H54 (cell line): ENCODE measurements around the gene BACE2.
"Not testable (repeated sequence)": the region's sequence is repeated elsewhere in the genome, so short reads cannot be mapped to it uniquely, and the experiment has no call there.

Experiments
- DNase-seq: peaks from one replicate; pipeline ENCODE4 v3.0.0; 2011; ENCODE audit warnings: low spot score, mixed read lengths; ENCODE audit not compliant: insufficient read length
- FAIRE-seq: peaks from 3 replicates; lab custom pipeline; 2011; peaks lifted over from hg19 to GRCh38; lab: Jason Lieb, UNC
- POLR2A ChIP-seq: IDR thresholded peaks from 2 replicates; pipeline ENCODE4 v1.6.1; 2011; ENCODE audit warnings: low read depth, mild to moderate bottlenecking, low read length

The BACE2 gene

DNA sequence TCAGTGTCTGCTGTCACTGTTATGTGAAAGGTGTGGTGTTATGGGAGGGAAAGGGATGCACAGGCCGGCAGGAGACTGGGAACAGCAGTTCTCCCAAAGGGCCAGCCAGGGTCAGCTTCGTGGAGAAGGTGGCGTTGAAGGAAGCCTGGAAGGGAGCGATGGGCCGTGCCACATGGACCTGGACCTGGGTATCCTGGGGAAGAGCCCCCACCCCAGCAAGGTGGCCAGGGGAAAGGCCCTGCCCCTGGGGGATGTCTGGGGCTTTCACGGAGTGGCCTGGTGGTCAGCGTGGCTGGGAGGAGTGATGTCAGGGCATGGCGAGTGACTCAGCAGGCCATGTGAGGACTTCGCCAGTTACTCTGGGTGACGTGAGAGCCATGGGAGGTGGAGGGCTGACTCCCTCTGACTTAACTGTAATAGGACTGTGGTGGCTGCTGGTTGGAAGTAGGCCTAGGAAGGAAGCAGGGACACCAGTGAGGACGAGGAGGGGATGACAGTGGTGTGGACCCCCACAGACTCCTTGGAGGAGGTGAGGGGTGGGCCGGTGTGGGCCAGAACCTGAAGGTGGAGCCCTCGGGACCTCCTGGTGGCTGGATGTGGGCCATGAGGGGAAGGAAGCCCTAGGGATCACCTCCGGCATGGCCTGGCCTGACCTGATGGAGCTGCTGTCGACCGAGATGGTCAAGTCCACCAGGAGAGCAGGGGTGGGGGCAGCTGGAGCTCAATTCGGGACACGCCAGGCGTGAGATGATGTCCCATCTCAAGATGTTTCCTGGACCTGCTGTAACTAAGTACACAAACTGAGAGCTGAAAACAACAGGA, 54.5 kb downstream of the BACE2 start:
- TF ChIP-seq POLR2A: no peak
- DNase-seq (no peak), FAIRE-seq (no peak)

GRCh38 chr21:41226853-41227252, 58.9 kb downstream of the BACE2 start:
- TF ChIP-seq POLR2A: no peak
- FAIRE-seq: no peak

DNA sequence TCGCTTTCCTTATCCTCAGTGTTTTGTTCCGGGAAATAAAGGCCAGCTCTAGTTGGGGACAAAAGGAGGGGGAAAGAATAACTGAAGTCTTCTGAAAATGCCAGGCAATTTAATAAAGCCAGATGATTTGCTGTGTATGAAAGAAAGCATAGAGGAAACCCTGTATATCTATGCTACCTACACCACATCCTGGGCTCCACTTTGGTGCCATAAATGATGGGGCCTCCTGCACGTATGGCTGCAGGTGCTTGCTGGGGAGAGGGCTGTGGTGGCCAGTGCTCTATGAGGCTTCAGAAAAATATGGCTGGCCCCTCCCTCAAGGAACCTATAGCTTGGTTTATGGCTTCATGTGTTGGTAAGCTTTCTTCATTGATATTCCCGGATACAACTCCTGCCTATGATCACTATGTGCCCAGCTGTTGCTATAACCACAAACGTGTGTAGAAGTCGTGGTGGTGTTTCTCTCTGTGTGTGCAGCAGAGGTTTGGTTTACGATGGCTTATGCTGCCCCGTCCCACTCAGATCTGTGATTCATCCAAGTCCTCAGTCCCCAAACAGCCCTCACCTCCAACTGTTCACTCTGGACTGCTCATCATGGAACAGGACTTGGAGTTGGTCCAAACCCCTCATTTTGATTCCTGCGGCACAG, 59.5 kb downstream of the BACE2 start:
- FAIRE-seq: no peak

More at GRCh38 chr21:41226853-41227252, 58.9 kb downstream of the BACE2 start:
- no peak for DNase-seq

GRCh38 chr21:41228006-41228370, 60.0 kb downstream of the BACE2 start:
- FAIRE-seq (no peak), DNase-seq (no peak)
- TF ChIP-seq POLR2A: no peak

More for the DNA sequence above, 59.5 kb downstream of the BACE2 start:
- no peak for DNase-seq
- no peak for TF ChIP-seq POLR2A

DNA sequence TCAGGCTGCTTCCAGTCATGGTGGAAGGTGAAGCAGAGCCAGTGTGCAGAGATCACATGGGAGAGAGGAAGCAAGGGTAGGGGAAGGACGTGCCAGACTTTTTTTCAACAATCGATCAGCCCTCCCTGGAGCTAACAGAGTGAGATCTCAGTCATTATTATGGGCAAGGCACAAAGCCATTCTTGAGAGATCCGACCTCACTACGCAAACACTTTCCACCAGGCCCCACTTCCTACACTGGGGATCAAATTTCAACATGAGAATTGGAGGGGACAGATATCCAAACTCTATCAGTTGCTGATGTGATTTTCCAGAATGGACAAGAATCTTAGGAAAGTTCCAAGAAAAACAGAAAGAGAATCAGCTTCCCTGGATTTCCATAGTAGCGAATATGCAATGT, 60.5 kb downstream of the BACE2 start:
- TF ChIP-seq POLR2A: no peak
- FAIRE-seq (no peak), DNase-seq (no peak)

DNA sequence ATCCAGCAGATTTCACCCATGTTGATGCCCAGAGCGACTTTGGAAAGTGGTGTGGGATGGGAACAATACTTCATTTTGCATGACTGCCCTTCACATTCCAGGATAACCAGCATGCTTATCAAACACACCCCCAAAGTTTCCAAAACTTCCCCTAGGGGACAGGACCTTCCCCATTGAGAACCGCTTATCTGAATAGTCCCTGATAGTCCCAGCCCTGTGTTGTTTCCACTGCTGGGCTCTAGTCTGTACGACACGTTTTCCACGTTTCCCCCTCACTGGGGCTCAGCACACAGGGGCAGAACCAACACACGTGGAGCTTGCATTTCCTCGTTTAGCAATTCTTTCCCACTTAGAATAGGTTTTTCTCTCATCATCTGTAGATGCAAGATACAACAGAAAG, 61.0 kb downstream of the BACE2 start:
- TF ChIP-seq POLR2A: no peak
- FAIRE-seq (no peak), DNase-seq (no peak)

DNA sequence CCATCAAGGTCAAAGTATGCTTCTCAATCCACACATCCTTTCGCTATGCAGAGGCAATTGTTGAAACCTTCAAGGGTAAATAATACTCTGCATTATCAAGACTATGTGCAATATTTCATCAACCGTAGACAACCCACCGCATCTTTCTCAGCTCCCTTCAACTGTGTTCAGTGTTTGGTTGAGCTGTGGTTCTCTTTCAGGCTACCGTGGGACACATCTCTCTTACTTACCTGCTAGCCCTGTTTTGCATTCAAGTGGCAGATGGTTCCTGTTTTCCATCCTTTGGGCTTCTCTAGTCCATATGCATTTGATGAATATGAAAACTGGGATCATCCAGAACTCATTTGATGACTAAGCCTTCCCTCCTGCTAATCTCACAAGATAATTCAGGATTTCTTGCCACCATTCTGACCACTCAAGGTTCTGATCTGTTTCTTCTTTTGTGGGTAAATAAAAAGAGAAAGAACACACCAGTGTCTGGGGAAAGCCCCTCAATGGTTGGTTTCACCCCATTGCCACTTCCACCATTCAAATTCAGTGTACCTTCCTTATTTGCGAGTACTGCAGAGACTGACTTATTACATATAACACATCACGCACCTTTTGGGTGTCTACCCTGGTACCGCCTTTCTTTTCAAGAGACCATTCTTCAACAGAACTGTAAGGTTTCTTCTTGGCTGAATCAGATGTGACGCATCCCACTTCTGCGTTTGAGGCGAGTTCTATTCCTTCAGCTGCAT, 61.7 kb downstream of the BACE2 start:
- TF ChIP-seq POLR2A: no peak
- no peak for DNase-seq
- FAIRE-seq: no peak

- no peak for TF ChIP-seq POLR2A
- DNase-seq (no peak), FAIRE-seq (no peak)
These were observed 62.5 kb downstream of the BACE2 start for GRCh38 chr21:41230497-41230896.

GRCh38 chr21:41231060-41231459, 63.1 kb downstream of the BACE2 start:
- no peak for TF ChIP-seq POLR2A
- DNase-seq (no peak), FAIRE-seq (no peak)

- FAIRE-seq (no peak), DNase-seq (no peak)
- no peak for TF ChIP-seq POLR2A
These were observed 64.1 kb downstream of the BACE2 start for GRCh38 chr21:41232013-41232412.

GRCh38 chr21:41233916-41234315, 66.0 kb downstream of the BACE2 start:
- FAIRE-seq (no peak), DNase-seq (no peak)
- no peak for TF ChIP-seq POLR2A

DNA sequence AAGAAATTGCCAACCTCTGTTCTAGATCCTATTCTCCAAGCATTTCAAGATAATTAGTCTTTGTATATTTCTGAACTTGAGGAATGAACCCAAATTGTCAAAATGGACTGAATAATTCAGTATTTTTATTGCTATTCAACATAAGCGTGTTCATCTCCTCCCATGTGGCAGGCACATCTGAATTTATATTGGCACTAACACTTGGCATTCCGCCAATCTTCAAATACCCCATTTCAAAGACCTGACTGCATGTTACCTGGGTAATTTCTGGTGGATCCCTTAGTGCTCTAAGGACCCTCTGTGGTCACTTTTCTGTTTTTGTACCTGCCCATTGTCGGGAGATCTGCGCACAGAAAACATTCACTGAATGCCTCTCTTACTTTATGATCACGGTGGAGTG, 66.6 kb downstream of the BACE2 start:
- no peak for DNase-seq
- FAIRE-seq: no peak
- no peak for TF ChIP-seq POLR2A

DNA sequence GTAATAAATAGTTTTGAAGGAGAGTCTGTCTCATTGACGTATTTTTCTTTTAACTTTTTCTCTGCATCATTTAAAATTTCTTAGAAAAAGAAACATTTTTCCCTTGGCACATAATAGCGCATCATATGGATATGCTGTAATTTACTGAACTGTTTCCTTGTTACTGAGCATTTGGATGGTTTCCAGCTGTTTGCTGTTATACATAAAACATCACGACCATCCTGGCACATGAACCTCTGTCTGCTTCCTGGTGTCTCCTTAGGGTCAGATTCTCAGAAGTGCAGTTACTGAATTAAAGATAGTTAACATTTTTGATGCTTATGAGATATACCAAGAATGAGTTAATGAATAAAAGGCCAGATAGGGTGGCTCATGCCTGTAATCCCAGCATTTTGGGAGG, 67.2 kb downstream of the BACE2 start:
- no peak for TF ChIP-seq POLR2A
- FAIRE-seq (no peak), DNase-seq (no peak)

DNA sequence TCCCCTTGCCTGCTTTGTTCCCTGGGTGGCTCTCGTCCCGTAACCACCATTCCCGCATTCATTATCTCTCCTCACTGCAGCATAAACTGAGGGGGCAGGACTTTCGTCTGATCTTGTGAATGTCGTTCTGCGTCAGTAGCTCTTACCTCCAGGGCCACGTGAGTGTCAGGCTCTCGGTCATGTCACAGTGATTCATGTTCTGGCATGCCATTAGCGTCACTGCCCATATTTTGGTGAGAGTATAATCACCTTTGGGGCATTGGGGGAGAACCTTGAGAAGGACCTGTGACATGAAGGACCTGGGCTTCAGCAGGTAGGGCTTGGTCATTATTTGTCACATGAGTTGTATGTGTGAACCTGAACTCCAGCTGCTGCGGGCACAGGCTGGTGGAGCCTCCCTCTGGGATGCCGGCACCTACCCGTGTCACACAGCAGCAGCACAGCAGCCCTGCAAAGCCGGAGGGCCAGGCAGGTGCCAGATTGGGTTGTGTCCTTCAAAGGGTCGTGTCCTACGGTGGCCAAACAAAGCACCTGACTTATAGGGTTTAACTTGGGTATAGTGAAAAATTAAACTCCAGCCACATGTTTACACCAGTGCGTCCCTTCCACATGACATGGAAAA, 68.5 kb downstream of the BACE2 start:
- FAIRE-seq (no peak), DNase-seq (no peak)
- TF ChIP-seq POLR2A: no peak

DNA sequence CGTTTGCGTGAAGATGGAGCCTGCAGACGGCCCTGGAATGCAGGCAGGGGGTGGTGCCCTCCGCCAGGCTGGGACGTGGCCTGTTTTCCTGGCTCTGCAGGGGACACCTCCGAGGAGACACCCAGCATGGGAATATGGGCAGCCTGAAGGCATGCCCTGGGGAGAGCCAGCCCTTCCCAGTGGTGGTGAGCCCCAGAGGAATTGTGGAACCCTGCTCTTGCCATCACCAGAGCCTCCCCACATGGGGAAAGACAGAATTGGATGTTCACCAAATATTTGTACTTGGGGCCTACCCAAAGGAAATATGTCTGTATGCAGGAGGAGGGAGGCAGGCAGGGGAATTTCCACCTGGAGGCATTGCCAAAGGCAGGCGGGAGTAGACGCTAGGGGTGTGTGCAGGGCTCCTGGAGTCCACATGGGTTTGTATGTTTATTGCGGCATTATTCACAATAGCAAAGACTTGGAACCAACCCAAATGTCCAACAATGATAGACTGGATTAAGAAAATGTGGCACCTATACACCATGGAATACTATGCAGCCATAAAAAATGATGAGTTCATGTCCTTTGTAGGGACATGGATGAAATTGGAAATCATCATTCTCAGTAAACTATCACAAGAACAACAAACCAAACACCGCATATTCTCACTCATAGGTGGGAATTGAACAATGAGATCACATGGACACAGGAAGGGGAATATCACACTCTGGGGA, 70.3 kb downstream of the BACE2 start:
- not testable (repeated sequence) for DNase-seq, FAIRE-seq
